IMR-90 (cell line): Measurements from ENCODE around the gene CDC34. TPM values are rescaled to one million over a fixed set of nuclear protein-coding genes. Genes with fewer than 3 reads are reported as not detected.

Experiments used
- ATAC-seq: fragments of 200-7000 bp; cut with Tn5 transposase; 2 replicates; pipeline ENCODE4 v1.9.1; 2020; ENCODE audit warnings: low read depth, mild to moderate bottlenecking, moderate library complexity
- BruUV-seq: library from RNA; stranded (reverse); fragments of 400-500 nt; replicated peaks from 2 replicates; lab custom pipeline; 2021; lab: Mats Ljungman, UMichigan
- CTCF ChIA-PET: fragments of 300-600 bp; formaldehyde crosslinking; extraction: SDS; loops from one replicate; lab custom pipeline; 2021; ENCODE audit warnings: antibody characterized with exemption; lab: Yijun Ruan, JAX
- POLR2A ChIA-PET: fragments of 300-600 bp; sonication (Branson Sonifier 250); formaldehyde crosslinking; loops from one replicate; lab custom pipeline; 2022; ENCODE audit warnings: antibody characterized with exemption; ENCODE audit not compliant: unreplicated experiment; lab: Charles Lee
- DNase-seq: peaks from one replicate; pipeline ENCODE4 v3.0.0; 2013
- H2AFZ ChIP-seq: replicated peaks from 2 replicates; pipeline ENCODE3; 2013; ENCODE audit warnings: low read length, mild to moderate bottlenecking; ENCODE audit not compliant: poor library complexity
- H2AK5ac ChIP-seq: 2 replicates; pipeline ENCODE4 v1.6.1; 2013; ENCODE audit warnings: low read depth, low read length, inconsistent platforms
- H2AK9ac ChIP-seq: replicated peaks from 2 replicates; pipeline ENCODE3; 2013; ENCODE audit warnings: mild to moderate bottlenecking, low read depth, low read length, moderate library complexity; ENCODE audit not compliant: poor library complexity
- H2BK120ac ChIP-seq: 2 replicates; pipeline ENCODE4 v1.6.1; 2013; ENCODE audit warnings: low read depth, low read length, inconsistent platforms
- H2BK15ac ChIP-seq: 3 replicates; pipeline ENCODE4 v1.6.1; 2013; ENCODE audit warnings: low read depth, low read length, inconsistent platforms
- H2BK20ac ChIP-seq: 2 replicates; pipeline ENCODE4 v1.6.1; 2013; ENCODE audit warnings: low read depth, mild to moderate bottlenecking, inconsistent platforms, low read length, moderate library complexity
- H2BK5ac ChIP-seq: 2 replicates; pipeline ENCODE4 v1.6.1; 2013; ENCODE audit warnings: mild to moderate bottlenecking, low read depth, low read length, inconsistent platforms; ENCODE audit not compliant: poor library complexity, severe bottlenecking
- H3K14ac ChIP-seq: replicated peaks from 2 replicates; pipeline ENCODE4 v1.6.1; 2013; ENCODE audit warnings: low read depth, low read length, inconsistent platforms
- H3K18ac ChIP-seq: 2 replicates; pipeline ENCODE4 v1.6.1; 2013; ENCODE audit warnings: low read depth, low read length, control low read depth
- H3K23ac ChIP-seq: 2 replicates; pipeline ENCODE4 v1.6.1; 2013; ENCODE audit warnings: low read depth, low read length, inconsistent platforms
- H3K27ac ChIP-seq: 2 replicates; pipeline ENCODE4 v1.5.1; 2013; ENCODE audit warnings: mild to moderate bottlenecking, control low read depth, low read length; ENCODE audit not compliant: insufficient read depth
- H3K27me3 ChIP-seq: 2 replicates; pipeline ENCODE4 v1.6.1; 2013; ENCODE audit warnings: low read length; ENCODE audit not compliant: control insufficient read depth, insufficient read depth
- H3K36me3 ChIP-seq: 2 replicates; pipeline ENCODE4 v1.6.1; 2013; ENCODE audit warnings: low read length, mixed read lengths; ENCODE audit not compliant: control insufficient read depth, insufficient read depth
- H3K4ac ChIP-seq: 2 replicates; pipeline ENCODE4 v1.6.1; 2013; ENCODE audit warnings: low read depth, low read length, inconsistent platforms
- H3K4me1 ChIP-seq: 2 replicates; pipeline ENCODE4 v1.6.1; 2013; ENCODE audit warnings: low read length, mixed read lengths; ENCODE audit not compliant: control insufficient read depth, insufficient read depth
- H3K4me2 ChIP-seq: 2 replicates; pipeline ENCODE4 v1.6.1; 2013; ENCODE audit warnings: low read depth, mild to moderate bottlenecking, control low read depth, low read length, moderate library complexity
- H3K4me3 ChIP-seq: 2 replicates; pipeline ENCODE4 v1.5.1; 2013; ENCODE audit warnings: low read depth, mild to moderate bottlenecking, control low read depth, low read length, moderate library complexity; ENCODE audit not compliant: insufficient read depth
- H3K56ac ChIP-seq: 2 replicates; pipeline ENCODE4 v1.6.1; 2013; ENCODE audit warnings: low read length, inconsistent platforms; ENCODE audit not compliant: insufficient read depth; ENCODE audit errors: extremely low read depth
- H3K79me1 ChIP-seq, 2 experiments: 2 replicates each; pipeline ENCODE4 v1.6.1; 2013; ENCODE audit warnings: low read length in 2 of 2, inconsistent platforms in 1 of 2, low read depth in 1 of 2
- H3K9ac ChIP-seq: 2 replicates; pipeline ENCODE4 v1.6.1; 2013; ENCODE audit warnings: low read depth, low read length, control low read depth
- H3K9me1 ChIP-seq: 2 replicates; pipeline ENCODE4 v1.6.1; 2013; ENCODE audit warnings: low read length, inconsistent platforms; ENCODE audit not compliant: insufficient read depth
- H3K9me3 ChIP-seq: 2 replicates; pipeline ENCODE4 v1.6.1; 2013; ENCODE audit warnings: low read length; ENCODE audit not compliant: control insufficient read depth, insufficient read depth
- H4K20me1 ChIP-seq: 2 replicates; pipeline ENCODE4 v1.6.1; 2013; ENCODE audit warnings: low read length, inconsistent platforms; ENCODE audit not compliant: insufficient read depth
- H4K5ac ChIP-seq: 2 replicates; pipeline ENCODE4 v1.6.1; 2013; ENCODE audit warnings: mild to moderate bottlenecking, low read depth, low read length, control low read depth
- H4K8ac ChIP-seq, 2 experiments: 2 replicates each; pipeline ENCODE4 v1.6.1; 2013; ENCODE audit warnings: low read depth in 2 of 2, low read length in 2 of 2, control low read depth in 1 of 2, inconsistent platforms in 1 of 2
- H4K91ac ChIP-seq: 2 replicates; pipeline ENCODE4 v1.6.1; 2013; ENCODE audit warnings: low read depth, low read length, inconsistent platforms; ENCODE audit not compliant: insufficient read depth
- CEBPB ChIP-seq: IDR thresholded peaks from 2 replicates; pipeline ENCODE4 v1.6.1; 2012; ENCODE audit warnings: low read depth, low read length, improper control_type of control experiment
- CTCF ChIP-seq: conservative IDR thresholded peaks from 2 replicates; pipeline ENCODE4 v1.5.1; 2012; ENCODE audit warnings: mild to moderate bottlenecking, low read depth, low read length, improper control_type of control experiment
- FOS ChIP-seq: fragments of 150-350 bp; IDR thresholded peaks from 2 replicates; pipeline ENCODE4 v1.6.1; 2016; ENCODE audit warnings: low read depth, low read length
- MAZ ChIP-seq: IDR thresholded peaks from 2 replicates; pipeline ENCODE4 v1.6.1; 2012; ENCODE audit warnings: low read depth, mild to moderate bottlenecking, low read length, improper control_type of control experiment, moderate library complexity, borderline replicate concordance
- MXI1 ChIP-seq: IDR thresholded peaks from 2 replicates; pipeline ENCODE4 v1.6.1; 2012; ENCODE audit warnings: low read depth, mild to moderate bottlenecking, low read length, moderate library complexity, borderline replicate concordance
- RAD21 ChIP-seq: IDR thresholded peaks from 2 replicates; pipeline ENCODE4 v1.6.1; 2012; ENCODE audit warnings: low read length, improper control_type of control experiment
- SMC3 ChIP-seq: fragments of 150-350 bp; IDR thresholded peaks from 2 replicates; pipeline ENCODE4 v1.6.1; 2016; ENCODE audit warnings: low read depth, mild to moderate bottlenecking, antibody characterized with exemption, low read length, moderate library complexity
- WGBS, 2 experiments: methylation state at CpG; one replicate each; pipeline versions ENCODE4 v1.1.5 to v1.1.7; 2013; ENCODE audit warnings: missing lambda C conversion rate in 2 of 2; ENCODE audit not compliant: insufficient read length in 1 of 2; ENCODE audit errors: extremely low coverage in 2 of 2; 5-methylcytosine and 5-hydroxymethylcytosine counted together
- dilution Hi-C: fragments of 300-500 bp; cut with HindIII; formaldehyde crosslinking; loops from one replicate; pipeline ENCODE4 v1.14.3; 2018; ENCODE audit warnings: low sequenced_read_pairs; ENCODE audit not compliant: unreplicated experiment
- in situ Hi-C: fragments of 300-500 bp; cut with MboI; formaldehyde crosslinking; loops from 3 replicates; pipeline ENCODE4 v1.14.3; 2019; ENCODE audit warnings: low sequenced_read_pairs, inconsistent platforms, mixed read lengths
- intact Hi-C: fragments of 100-400 bp; cut with micrococcal nuclease; formaldehyde crosslinking; loops from 2 replicates; pipeline ENCODE4 v1.10.0; 2022
- polyA plus RNA-seq, 3 experiments: library from polyadenylated mRNA; depleted of rRNA; stranded (reverse); fragments of >200 nt; gene quantifications; 2 replicates each; pipeline ENCODE4 v1.2.3, GENCODE V29; 2012; ENCODE audit warnings: low replicate concordance in 1 of 3
- total RNA-seq: library from RNA; depleted of rRNA; stranded (reverse); fragments of >200 nt; gene quantifications from 2 replicates; pipeline ENCODE4 v1.2.3, GENCODE V29; 2012
- TF ChIP-seq, protein P1 (sequence below): fragments of 150-350 bp; IDR thresholded peaks from 2 replicates; pipeline ENCODE4 v1.6.1; 2017; ENCODE audit warnings: mild to moderate bottlenecking, antibody characterized with exemption, low read length, low read depth

Gene CDC34
- total and polyA plus RNA-seq, 2 of the 4 experiments (the other 2 are of a cell fraction) = 35.7 to 68.9 TPM

GRCh38 chr19:583968-584239 is 52.3 kb downstream of the CDC34 start (continued):
- TF ChIP-seq FOS (no peak), SMC3 (no peak), CEBPB (no peak)

DNA sequence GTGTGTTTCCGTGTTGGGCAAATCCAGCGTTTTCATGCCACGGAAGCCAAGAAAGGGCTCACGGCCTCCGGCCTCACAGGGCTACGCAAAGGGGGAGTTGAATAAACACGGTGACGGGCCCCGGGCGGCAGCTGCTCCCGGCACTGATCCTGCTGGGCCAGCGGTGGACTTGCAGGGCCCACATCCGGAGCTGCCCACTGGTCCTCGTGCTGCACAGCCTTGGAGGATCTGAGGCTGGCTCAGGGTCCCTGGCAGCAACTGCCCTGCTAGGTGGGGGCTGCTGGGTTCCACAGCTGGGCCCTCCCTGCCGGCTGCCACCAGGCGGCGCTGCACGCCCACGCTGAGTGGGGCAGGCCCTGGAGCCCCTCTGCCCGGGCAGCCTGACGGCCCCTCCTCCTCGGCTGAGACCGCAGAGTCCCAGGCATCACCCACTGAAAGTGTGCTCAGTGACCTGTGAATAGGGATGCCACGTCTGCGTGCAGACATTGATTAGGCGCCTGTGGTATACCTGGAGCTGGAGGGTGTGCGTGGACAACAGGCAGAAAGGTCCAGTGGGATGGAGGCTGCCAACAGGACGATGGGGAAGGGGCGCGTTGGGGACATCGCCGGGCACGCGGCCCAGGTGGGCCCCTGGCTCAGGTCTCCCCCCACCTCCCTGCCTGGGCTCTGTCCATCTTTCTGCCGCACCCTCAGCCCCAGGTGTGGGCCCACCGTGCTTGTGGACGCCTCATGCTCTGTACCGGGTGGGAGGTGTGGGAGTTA is 52.9 kb downstream of the CDC34 start:
- no peak overlapping the region for H3K9ac ChIP-seq
- peak overlapping the region; percentile 78 for H2AFZ ChIP-seq
- H3K27me3 ChIP-seq = peaks cover 5% of the 10 kb centered on the region
- H3K4ac ChIP-seq = no peak overlapping the region
- H3K79me1 ChIP-seq = peaks cover 0 to 13% of the 10 kb centered on the region in 2 experiments; a peak in 1 of 4 replicates
- 29% methylated on average over 19 of the region's 38 CpGs; no CpG with 5 or more reads in 1 of the 2 experiments for WGBS, 2 experiments
- no peak overlapping the region for H3K56ac ChIP-seq
- intact Hi-C loops (loop anchor here (1.0 to 2.0 kb wide), 2 partner anchors 78 to 150 kb away; partner anchors contain the start of gene RNF126), dilution Hi-C loops (no loop called here), in situ Hi-C loops (loop anchor here (5.0 kb wide), 1 partner anchor 148 kb away; no protein-coding TSS in a partner anchor)
- H3K23ac ChIP-seq = no peak overlapping the region
- ATAC-seq (peak; percentile 52), DNase-seq (peak; percentile 27)
- peaks cover 52% of the 10 kb centered on the region for H4K20me1 ChIP-seq
- no peak overlapping the region for H2BK5ac ChIP-seq
- no peak overlapping the region for H2BK15ac ChIP-seq
- H3K9me3 ChIP-seq = no peaks in the 10 kb centered on the region
- H2BK120ac ChIP-seq = no peak overlapping the region
- CTCF ChIA-PET = interaction anchor here (0.6 kb wide), 2 partner anchors 16 to 71 kb away, joined by 4 read pairs; no protein-coding TSS in a partner anchor
- no peak overlapping the region for H3K18ac ChIP-seq
- H4K5ac ChIP-seq = no peak overlapping the region
- H3K36me3 ChIP-seq = peaks cover 22% of the 10 kb centered on the region; the same call in 1 of the 2 replicates
- H3K14ac ChIP-seq = no peak overlapping the region
- POLR2A ChIA-PET = no interaction called here
- H4K8ac ChIP-seq = no peak overlapping the region
- H3K4me2 ChIP-seq = no peak overlapping the region
- TF ChIP-seq MXI1 (no peak), CTCF (peak; percentile 85), MAZ (peak; percentile 92), SMC3 (peak; percentile 67), RAD21 (peak; percentile 83)
- TF ChIP-seq, protein P1, sequence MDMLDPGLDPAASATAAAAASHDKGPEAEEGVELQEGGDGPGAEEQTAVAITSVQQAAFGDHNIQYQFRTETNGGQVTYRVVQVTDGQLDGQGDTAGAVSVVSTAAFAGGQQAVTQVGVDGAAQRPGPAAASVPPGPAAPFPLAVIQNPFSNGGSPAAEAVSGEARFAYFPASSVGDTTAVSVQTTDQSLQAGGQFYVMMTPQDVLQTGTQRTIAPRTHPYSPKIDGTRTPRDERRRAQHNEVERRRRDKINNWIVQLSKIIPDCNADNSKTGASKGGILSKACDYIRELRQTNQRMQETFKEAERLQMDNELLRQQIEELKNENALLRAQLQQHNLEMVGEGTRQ = no peak
- no peak overlapping the region for H4K91ac ChIP-seq
- no TSS peak for BruUV-seq
- no peak overlapping the region for H3K27ac ChIP-seq
- no peak overlapping the region for H3K4me3 ChIP-seq
- H3K9me1 ChIP-seq = no peaks in the 10 kb centered on the region
- H2AK5ac ChIP-seq = no peak overlapping the region; the same call in 1 of the 2 replicates
- peaks cover 7% of the 10 kb centered on the region for H3K4me1 ChIP-seq
- H2AK9ac ChIP-seq = peak overlapping the region; percentile 85
- no peak overlapping the region for H2BK20ac ChIP-seq
